A673 (cell line): Measurements from ENCODE around the gene HOXB3. TPM values are rescaled to one million over a fixed set of nuclear protein-coding genes. Genes with fewer than 3 reads are reported as not detected.

ENCODE experiments used
- BruUV-seq: library from RNA; stranded (reverse); fragments of 400-500 nt; replicated peaks from 2 replicates; lab custom pipeline; 2021; lab: Mats Ljungman, UMichigan
- CTCF ChIA-PET: fragments of 300-600 bp; sonication (Branson Sonifier 250); formaldehyde crosslinking; loops from one replicate; lab custom pipeline; 2022; ENCODE audit warnings: antibody characterized with exemption; lab: Charles Lee
- POLR2A ChIA-PET: fragments of 300-600 bp; sonication (Branson Sonifier 250); formaldehyde crosslinking; loops from one replicate; lab custom pipeline; 2022; ENCODE audit warnings: antibody characterized with exemption; ENCODE audit not compliant: low non-redundant PET; lab: Charles Lee
- DNase-seq: peaks from one replicate; pipeline ENCODE4 v3.0.0-alpha.2; 2015; ENCODE audit warnings: low spot score
- H3K27ac ChIP-seq: fragments of 200-600 bp; sonication (generic); 2 replicates; pipeline ENCODE4 v1.5.1; 2016; ENCODE audit warnings: mixed run types, low read depth, mild to moderate bottlenecking, mixed read lengths, antibody characterized with exemption, low read length; ENCODE audit not compliant: poor library complexity, severe bottlenecking
- H3K27me3 ChIP-seq: fragments of 200-600 bp; sonication (generic); replicated peaks from 2 replicates; pipeline ENCODE4 v1.6.1; 2017; ENCODE audit warnings: mixed run types, low read depth, mild to moderate bottlenecking, mixed read lengths, antibody characterized with exemption, low read length; ENCODE audit not compliant: insufficient read depth, poor library complexity
- H3K36me3 ChIP-seq: fragments of 200-600 bp; sonication (generic); 2 replicates; pipeline ENCODE4 v1.6.1; 2016; ENCODE audit warnings: mixed run types, mild to moderate bottlenecking, mixed read lengths, antibody characterized with exemption, low read length; ENCODE audit not compliant: insufficient read depth, poor library complexity, severe bottlenecking
- H3K4me1 ChIP-seq: fragments of 200-600 bp; sonication (generic); 2 replicates; pipeline ENCODE4 v1.6.1; 2017; ENCODE audit warnings: mixed run types, mild to moderate bottlenecking, mixed read lengths, antibody characterized with exemption, low read length; ENCODE audit not compliant: insufficient read depth, poor library complexity, severe bottlenecking
- H3K4me3 ChIP-seq: fragments of 200-600 bp; sonication (generic); 2 replicates; pipeline ENCODE4 v1.5.1; 2016; ENCODE audit warnings: low read depth, mixed run types, mild to moderate bottlenecking, mixed read lengths, low read length; ENCODE audit not compliant: poor library complexity, severe bottlenecking
- H3K9me3 ChIP-seq: fragments of 200-600 bp; sonication (generic); 2 replicates; pipeline ENCODE4 v1.6.1; 2016; ENCODE audit warnings: mixed run types, low read depth, mild to moderate bottlenecking, mixed read lengths, antibody characterized with exemption, low read length; ENCODE audit not compliant: poor library complexity, severe bottlenecking
- EZH2 ChIP-seq: fragments of 200-600 bp; sonication (generic); IDR thresholded peaks from 2 replicates; pipeline ENCODE4 v1.6.1; 2017; ENCODE audit warnings: borderline replicate concordance, low read depth, mild to moderate bottlenecking, mixed read lengths, antibody characterized with exemption, low read length; ENCODE audit not compliant: poor library complexity, severe bottlenecking
- intact Hi-C: fragments of 100-400 bp; cut with micrococcal nuclease; formaldehyde crosslinking; loops from one replicate; pipeline ENCODE4 v1.10.0; 2022; ENCODE audit not compliant: unreplicated experiment
- total RNA-seq: library from RNA; stranded (reverse); gene quantifications from 2 replicates; pipeline ENCODE4 v1.2.3, GENCODE V29; 2021
- TF ChIP-seq, protein P1 (sequence below): fragments of 300-800, 200-600 bp; sonication (generic); conservative IDR thresholded peaks from 2 replicates; pipeline ENCODE4 v1.5.1; 2017; ENCODE audit warnings: low read depth, mild to moderate bottlenecking, antibody characterized with exemption, low read length, moderate library complexity, mixed read lengths

The HOXB3 gene
- total RNA-seq, 1 experiment from 2014 or later: 40.7 TPM

DNA sequence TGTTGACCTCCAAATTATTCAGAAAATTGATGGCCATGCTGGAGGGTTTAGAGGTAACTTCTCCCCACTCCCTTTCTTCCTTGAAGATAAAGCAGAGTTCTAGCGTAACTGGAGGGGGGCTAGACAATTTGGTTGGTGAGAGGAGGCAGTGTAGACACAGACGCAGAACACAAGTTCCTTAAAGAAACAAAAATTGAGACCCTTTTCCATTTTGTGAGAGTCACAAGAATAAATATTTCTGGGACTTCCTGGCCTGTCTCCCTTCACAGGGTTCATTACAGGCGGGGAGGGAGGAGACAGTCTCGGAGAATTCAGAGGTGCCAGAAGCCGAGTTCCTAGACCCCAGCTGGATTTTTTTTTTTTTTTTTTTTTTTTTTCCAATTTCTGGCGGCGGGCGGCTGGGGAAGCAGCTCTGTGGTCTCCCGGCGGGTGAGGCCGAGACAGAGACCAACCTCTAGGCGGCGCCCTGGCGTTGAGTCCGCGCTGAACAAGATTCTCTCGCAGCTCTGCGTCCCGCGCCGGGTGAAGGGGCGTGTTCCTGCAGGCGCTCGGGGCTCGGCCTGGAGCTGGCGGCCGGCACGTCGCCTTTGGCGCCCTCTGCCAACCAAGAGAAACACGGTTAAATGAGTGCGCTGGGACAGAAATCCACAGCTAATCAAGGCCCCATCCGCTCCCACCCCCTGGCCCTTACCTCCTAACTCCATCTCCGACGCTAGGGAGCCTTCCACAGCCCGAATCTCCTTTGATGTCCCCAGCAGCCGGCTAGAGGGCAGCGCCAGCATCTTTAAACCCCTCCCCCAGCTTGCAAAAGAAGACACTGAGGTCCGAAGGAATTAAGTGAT, 46.4 kb upstream of the HOXB3 start:
- no TSS peak for BruUV-seq
- TF ChIP-seq EZH2: no peak
- TF ChIP-seq, protein P1, sequence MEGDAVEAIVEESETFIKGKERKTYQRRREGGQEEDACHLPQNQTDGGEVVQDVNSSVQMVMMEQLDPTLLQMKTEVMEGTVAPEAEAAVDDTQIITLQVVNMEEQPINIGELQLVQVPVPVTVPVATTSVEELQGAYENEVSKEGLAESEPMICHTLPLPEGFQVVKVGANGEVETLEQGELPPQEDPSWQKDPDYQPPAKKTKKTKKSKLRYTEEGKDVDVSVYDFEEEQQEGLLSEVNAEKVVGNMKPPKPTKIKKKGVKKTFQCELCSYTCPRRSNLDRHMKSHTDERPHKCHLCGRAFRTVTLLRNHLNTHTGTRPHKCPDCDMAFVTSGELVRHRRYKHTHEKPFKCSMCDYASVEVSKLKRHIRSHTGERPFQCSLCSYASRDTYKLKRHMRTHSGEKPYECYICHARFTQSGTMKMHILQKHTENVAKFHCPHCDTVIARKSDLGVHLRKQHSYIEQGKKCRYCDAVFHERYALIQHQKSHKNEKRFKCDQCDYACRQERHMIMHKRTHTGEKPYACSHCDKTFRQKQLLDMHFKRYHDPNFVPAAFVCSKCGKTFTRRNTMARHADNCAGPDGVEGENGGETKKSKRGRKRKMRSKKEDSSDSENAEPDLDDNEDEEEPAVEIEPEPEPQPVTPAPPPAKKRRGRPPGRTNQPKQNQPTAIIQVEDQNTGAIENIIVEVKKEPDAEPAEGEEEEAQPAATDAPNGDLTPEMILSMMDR: peak; percentile 88
- no peak overlapping the region for H3K4me3 ChIP-seq
- no peaks in the 10 kb centered on the region for H3K9me3 ChIP-seq
- ChIA-PET POLR2A (no interaction called here), CTCF (interaction anchor here (0.5 to 1.2 kb wide), 27 partner anchors 10 to 563 kb away, joined by 3 to 20 read pairs (median 4); partner anchors contain the start of genes HOXB8 and HOXB9)
- H3K4me1 ChIP-seq: no peaks in the 10 kb centered on the region
- peak; percentile 93 for DNase-seq
- intact Hi-C loops: no loop called here
- no peaks in the 10 kb centered on the region for H3K36me3 ChIP-seq
- peaks cover 3% of the 10 kb centered on the region for H3K27me3 ChIP-seq
- H3K27ac ChIP-seq: no peak overlapping the region

DNA sequence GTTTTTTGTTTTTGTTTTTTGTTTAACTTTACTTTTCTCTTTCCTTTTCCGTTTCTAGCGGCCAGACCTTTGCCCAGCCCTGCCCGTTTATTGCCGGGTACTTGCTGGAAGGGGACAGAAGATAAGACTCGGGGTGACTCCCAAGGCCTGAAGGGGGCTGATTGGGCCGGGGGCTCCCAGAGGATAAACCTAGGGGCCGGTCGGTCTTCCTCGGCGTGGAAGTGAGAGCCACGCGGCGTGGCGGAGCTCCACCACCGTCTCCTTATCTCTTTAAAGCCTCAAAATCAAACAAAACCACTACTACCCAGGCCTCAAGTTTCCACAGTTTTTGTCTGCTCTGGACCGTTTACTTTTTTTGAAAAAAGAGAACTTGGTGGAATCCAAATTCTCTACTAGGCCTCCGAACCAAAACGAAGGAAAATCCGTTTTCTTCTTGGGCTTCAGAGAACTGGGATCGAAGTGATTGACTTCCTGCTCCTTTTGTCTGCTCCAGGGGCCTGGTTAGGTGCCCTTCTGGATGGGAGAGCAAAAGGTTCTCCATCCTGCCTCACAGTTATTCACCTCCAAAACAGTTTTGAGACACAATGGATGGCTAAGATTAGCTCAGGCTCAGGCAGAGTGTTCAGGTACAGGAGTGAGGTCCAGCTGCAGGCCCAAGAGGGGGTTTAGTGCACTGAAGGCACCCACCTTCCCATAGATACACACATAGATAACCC, 44.6 kb upstream of the HOXB3 start:
- Histone ChIP-seq H3K4me3 (no peak overlapping the region), H3K9me3 (no peaks in the 10 kb centered on the region), H3K27ac (no peak overlapping the region), H3K27me3 (no peaks in the 10 kb centered on the region), H3K4me1 (no peaks in the 10 kb centered on the region), H3K36me3 (no peaks in the 10 kb centered on the region)
- DNase-seq: no peak
- no TSS peak for BruUV-seq
- POLR2A ChIA-PET: no interaction called here
- intact Hi-C loops: no loop called here
- TF ChIP-seq, protein P1: no peak
- no peak for TF ChIP-seq EZH2
- CTCF ChIA-PET: no interaction called here

DNA sequence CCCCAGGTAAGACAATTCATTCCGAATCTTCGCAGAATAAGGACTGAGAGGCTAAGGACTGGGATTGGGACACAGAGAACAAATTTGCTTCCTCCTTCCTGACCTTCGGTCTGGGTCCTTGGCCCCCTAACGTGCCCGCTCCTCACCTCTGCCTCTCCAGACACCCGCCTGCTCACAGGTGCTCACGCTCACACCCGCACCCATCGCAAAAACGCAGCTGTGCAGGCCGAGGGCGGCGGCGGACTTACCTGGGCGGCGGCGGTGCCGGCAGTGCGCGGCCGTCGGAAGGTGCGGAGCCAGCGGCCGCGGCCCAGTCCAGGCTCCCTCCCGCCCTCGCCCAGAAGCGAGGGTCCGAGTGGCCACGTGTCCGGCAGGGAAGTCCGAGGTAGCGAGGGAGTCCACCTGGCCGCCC, 43.2 kb upstream of the HOXB3 start:
- no peaks in the 10 kb centered on the region for H3K36me3 ChIP-seq
- H3K4me1 ChIP-seq: no peaks in the 10 kb centered on the region
- TF ChIP-seq, protein P1: no peak
- TF ChIP-seq EZH2: no peak
- H3K27me3 ChIP-seq: no peaks in the 10 kb centered on the region
- H3K4me3 ChIP-seq: peak overlapping the region; percentile 1
- H3K9me3 ChIP-seq: no peaks in the 10 kb centered on the region
- no peak for DNase-seq
- POLR2A ChIA-PET: no interaction called here
- BruUV-seq: no TSS peak
- CTCF ChIA-PET: no interaction called here
- intact Hi-C loops: no loop called here
- H3K27ac ChIP-seq: no peak overlapping the region
